ENCODE measurements around the gene SPATA9.
"Not testable (repeated sequence)": the region's sequence is repeated elsewhere in the genome, so short reads cannot be mapped to it uniquely, and the experiment has no call there.

Gene SPATA9

DNA sequence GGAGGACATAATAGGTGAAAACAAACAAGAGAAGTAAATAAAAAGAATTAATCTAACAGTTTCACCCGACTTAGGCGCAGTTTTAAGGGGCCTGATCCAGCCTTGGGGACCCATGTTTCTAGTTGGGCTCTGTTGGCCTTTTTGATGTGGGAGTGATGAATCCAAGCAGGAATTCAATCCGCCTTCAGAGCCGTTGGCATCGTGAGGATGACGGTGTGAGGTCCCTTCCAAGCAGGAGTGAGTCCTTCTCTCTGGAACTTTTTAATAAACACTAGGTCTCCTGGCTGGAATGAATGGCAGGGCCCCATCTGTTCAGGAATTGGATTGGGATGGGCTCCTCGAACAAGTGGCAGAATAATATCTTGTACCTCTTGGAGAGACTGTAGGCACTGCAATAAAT, 26.1 kb upstream of the SPATA9 start:
- Histone ChIP-seq H3K4me3 (ENCODE audit: low read depth, low read length) (no peak overlapping the region), H3K27ac (ENCODE audit: extremely low read depth, low read depth, low read length) (no peak overlapping the region), H3K36me3 (ENCODE audit: control insufficient read depth in 2 of 2, insufficient read depth in 1 of 2, low read length in 2 of 2) (no peaks in the 10 kb centered on the region), H3K4me1 (ENCODE audit: control insufficient read depth, insufficient read depth, low read length) (peaks cover 4% of the 10 kb centered on the region; the same call in 1 of the 2 replicates), H3K9me3 (ENCODE audit: control insufficient read depth, insufficient read depth, low read depth, low read length) (no peaks in the 10 kb centered on the region)
- CTCF ChIA-PET = interaction anchor here (0.8 kb wide), 1 partner anchor 27 kb away, joined by 4 read pairs; no protein-coding TSS in a partner anchor
- POLR2A ChIA-PET = no interaction called here
- TF ChIP-seq SP7 (tag by site-specific recombination; IDR thresholded peaks at IDR 0.05) (no peak), ZNF366 (tag by site-specific recombination; conservative IDR thresholded peaks at IDR 0.05) (no peak), GLIS1 (tag by site-specific recombination; IDR thresholded peaks at IDR 0.05) (no peak), ZNF596 (tag by site-specific recombination; IDR thresholded peaks at IDR 0.05) (no peak)

- POLR2A ChIA-PET; H3K9me3 ChIP-seq (ENCODE audit: control insufficient read depth, insufficient read depth, low read depth, low read length); H3K4me1 ChIP-seq (ENCODE audit: control insufficient read depth, insufficient read depth, low read length); H3K27ac ChIP-seq (ENCODE audit: extremely low read depth, low read depth, low read length); H3K4me3 ChIP-seq (ENCODE audit: low read depth, low read length); H3K36me3 ChIP-seq (ENCODE audit: control insufficient read depth in 2 of 2, insufficient read depth in 1 of 2, low read length in 2 of 2): not testable (repeated sequence)
- CTCF ChIA-PET = interaction anchor here (0.7 kb wide), 1 partner anchor 43 kb away, joined by 3 read pairs; no protein-coding TSS in a partner anchor
These were observed 24.9 kb upstream of the SPATA9 start for GRCh38 chr5:95707534-95708188.

DNA sequence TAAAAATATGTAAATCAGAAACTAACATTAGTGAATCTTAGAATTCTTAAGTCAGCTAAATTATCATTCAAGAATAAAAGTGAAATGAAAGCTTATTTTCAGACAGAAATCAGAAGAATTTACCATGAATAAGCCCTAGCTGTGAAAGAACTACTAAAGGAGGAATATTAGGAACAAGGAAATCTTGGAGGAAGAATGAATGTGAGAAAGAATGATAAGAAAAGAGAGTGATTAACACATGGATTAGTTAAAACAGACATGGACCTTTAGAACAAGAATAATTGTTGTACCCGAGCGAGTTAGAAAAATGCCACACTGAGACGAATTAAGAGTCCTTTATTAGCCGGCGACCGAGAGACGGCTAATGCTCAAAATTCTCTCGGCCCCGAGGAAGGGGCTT, 24.3 kb upstream of the SPATA9 start:
- no peak for TF ChIP-seq SP3 (tag by site-specific recombination; IDR thresholded peaks at IDR 0.05)
- TF ChIP-seq ZNF311 (tag by site-specific recombination; IDR thresholded peaks at IDR 0.05; ENCODE audit: borderline replicate concordance) = no peak
- no peak for TF ChIP-seq ZNF335 (tag by site-specific recombination; conservative IDR thresholded peaks at IDR 0.05)
- no peak overlapping the region for H3K4me3 ChIP-seq (ENCODE audit: low read depth, low read length)
- no peak overlapping the region for H3K27ac ChIP-seq (ENCODE audit: extremely low read depth, low read depth, low read length)
- ChIA-PET POLR2A (no interaction called here), CTCF (no interaction called here)
- no peaks in the 10 kb centered on the region for H3K36me3 ChIP-seq (ENCODE audit: control insufficient read depth in 2 of 2, insufficient read depth in 1 of 2, low read length in 2 of 2)
- no peaks in the 10 kb centered on the region for H3K4me1 ChIP-seq (ENCODE audit: control insufficient read depth, insufficient read depth, low read length)
- no peaks in the 10 kb centered on the region for H3K9me3 ChIP-seq (ENCODE audit: control insufficient read depth, insufficient read depth, low read depth, low read length)

DNA sequence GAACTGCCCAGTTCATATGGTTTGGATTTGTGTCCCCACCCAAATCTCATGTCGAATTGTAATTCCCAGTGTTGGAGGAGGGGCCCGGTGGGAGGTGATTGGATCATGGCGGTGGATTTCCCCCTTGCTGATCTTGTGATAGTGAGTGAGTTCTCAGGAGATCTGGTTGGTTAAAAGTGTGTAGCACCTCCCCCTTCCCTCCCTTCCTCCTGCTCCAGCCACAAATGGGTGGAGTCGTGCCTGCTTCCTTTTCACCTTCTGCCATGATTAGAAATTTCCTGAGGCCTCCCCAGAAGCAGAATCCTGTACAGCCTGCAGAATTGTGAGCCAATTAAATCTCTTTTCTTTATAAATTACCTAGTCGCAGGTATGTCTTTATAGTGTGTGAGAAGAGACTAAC, 23.4 kb upstream of the SPATA9 start:
- H3K4me1 ChIP-seq (ENCODE audit: control insufficient read depth, insufficient read depth, low read length); H3K4me3 ChIP-seq (ENCODE audit: low read depth, low read length); H3K36me3 ChIP-seq (ENCODE audit: control insufficient read depth in 2 of 2, insufficient read depth in 1 of 2, low read length in 2 of 2); CTCF ChIA-PET; H3K9me3 ChIP-seq (ENCODE audit: control insufficient read depth, insufficient read depth, low read depth, low read length); H3K27ac ChIP-seq (ENCODE audit: extremely low read depth, low read depth, low read length); POLR2A ChIA-PET: not testable (repeated sequence)
- TF ChIP-seq ZNF549 (tag by site-specific recombination; IDR thresholded peaks at IDR 0.05) = 0 out of 2 replicates have a peak, but pooled peaks have one; percentile 1
- TF ChIP-seq SP2 (tag by site-specific recombination; IDR thresholded peaks at IDR 0.05) = peak; percentile 22; the same call in 1 of the 2 replicates
- TF ChIP-seq SP3 (tag by site-specific recombination; IDR thresholded peaks at IDR 0.05) = 0 out of 2 replicates have a peak, but pooled peaks have one; percentile 11

GRCh38 chr5:95704150-95704549, 21.4 kb upstream of the SPATA9 start:
- POLR2A ChIA-PET = interaction anchor here (1.4 kb wide), 1 partner anchor 27 kb away, joined by 3 read pairs; no protein-coding TSS in a partner anchor
- CTCF ChIA-PET = no interaction called here
- no peak overlapping the region for H3K4me3 ChIP-seq (ENCODE audit: low read depth, low read length)
- H3K36me3 ChIP-seq (ENCODE audit: control insufficient read depth in 2 of 2, insufficient read depth in 1 of 2, low read length in 2 of 2) = no peaks in the 10 kb centered on the region
- H3K27ac ChIP-seq (ENCODE audit: extremely low read depth, low read depth, low read length) = no peak overlapping the region
- 0 out of 2 replicates have a peak, but pooled peaks cover 4% of the 10 kb centered on the region for H3K4me1 ChIP-seq (ENCODE audit: control insufficient read depth, insufficient read depth, low read length)
- no peaks in the 10 kb centered on the region for H3K9me3 ChIP-seq (ENCODE audit: control insufficient read depth, insufficient read depth, low read depth, low read length)
- TF ChIP-seq ZNF140 (tag by site-specific recombination; IDR thresholded peaks at IDR 0.05) (no peak), ZNF274 (IDR thresholded peaks at IDR 0.05; ENCODE audit: low read length) (no peak), ZNF274 (tag by site-specific recombination; IDR thresholded peaks at IDR 0.05; ENCODE audit: borderline replicate concordance) (no peak), SCRT2 (tag by site-specific recombination; IDR thresholded peaks at IDR 0.05) (no peak), ZNF404 (tag by site-specific recombination; IDR thresholded peaks at IDR 0.05) (no peak), ZNF175 (tag by site-specific recombination; IDR thresholded peaks at IDR 0.05) (no peak), SP7 (tag by site-specific recombination; IDR thresholded peaks at IDR 0.05) (no peak), ZNF501 (tag by site-specific recombination; IDR thresholded peaks at IDR 0.05) (no peak), ZNF701 (tag by site-specific recombination; IDR thresholded peaks at IDR 0.05) (no peak), ZBTB21 (tag by site-specific recombination; IDR thresholded peaks at IDR 0.05) (no peak), ZNF747 (tag by site-specific recombination; IDR thresholded peaks at IDR 0.05) (no peak), ZNF311 (tag by site-specific recombination; IDR thresholded peaks at IDR 0.05; ENCODE audit: borderline replicate concordance) (no peak), ZNF585B (tag by site-specific recombination; IDR thresholded peaks at IDR 0.05) (no peak), ZNF26 (tag by site-specific recombination; IDR thresholded peaks at IDR 0.05) (no peak), ZNF223 (tag by site-specific recombination; IDR thresholded peaks at IDR 0.05) (no peak)
